ENCODE measurements around the gene NME4.
"Not testable (repeated sequence)": the region's sequence is repeated elsewhere in the genome, so short reads cannot be mapped to it uniquely, and the experiment has no call there.

Gene NME4

DNA sequence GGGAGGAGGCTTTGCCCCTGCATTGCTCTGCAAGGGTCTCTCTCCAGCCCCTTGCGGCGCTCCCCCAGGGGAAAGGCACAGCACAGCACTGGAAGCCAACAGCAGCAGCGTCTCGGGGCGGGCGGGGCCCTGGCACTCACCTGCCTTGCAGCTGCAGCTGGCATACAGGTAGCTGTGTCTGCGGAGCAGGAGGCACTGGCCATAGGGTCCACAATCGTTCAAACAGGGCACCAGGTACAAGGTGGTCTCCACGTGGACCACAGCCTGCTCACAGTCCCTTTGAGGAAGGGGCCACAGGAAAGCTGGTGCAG is 22.4 kb upstream of the NME4 start:
- TF ChIP-seq, protein P1, sequence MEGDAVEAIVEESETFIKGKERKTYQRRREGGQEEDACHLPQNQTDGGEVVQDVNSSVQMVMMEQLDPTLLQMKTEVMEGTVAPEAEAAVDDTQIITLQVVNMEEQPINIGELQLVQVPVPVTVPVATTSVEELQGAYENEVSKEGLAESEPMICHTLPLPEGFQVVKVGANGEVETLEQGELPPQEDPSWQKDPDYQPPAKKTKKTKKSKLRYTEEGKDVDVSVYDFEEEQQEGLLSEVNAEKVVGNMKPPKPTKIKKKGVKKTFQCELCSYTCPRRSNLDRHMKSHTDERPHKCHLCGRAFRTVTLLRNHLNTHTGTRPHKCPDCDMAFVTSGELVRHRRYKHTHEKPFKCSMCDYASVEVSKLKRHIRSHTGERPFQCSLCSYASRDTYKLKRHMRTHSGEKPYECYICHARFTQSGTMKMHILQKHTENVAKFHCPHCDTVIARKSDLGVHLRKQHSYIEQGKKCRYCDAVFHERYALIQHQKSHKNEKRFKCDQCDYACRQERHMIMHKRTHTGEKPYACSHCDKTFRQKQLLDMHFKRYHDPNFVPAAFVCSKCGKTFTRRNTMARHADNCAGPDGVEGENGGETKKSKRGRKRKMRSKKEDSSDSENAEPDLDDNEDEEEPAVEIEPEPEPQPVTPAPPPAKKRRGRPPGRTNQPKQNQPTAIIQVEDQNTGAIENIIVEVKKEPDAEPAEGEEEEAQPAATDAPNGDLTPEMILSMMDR (IDR thresholded peaks at IDR 0.05; ENCODE audit: control insufficient read depth, insufficient read depth, low read depth, low read length, missing control alignments) = no peak
- DNase-seq (ENCODE audit: low read depth) = no peak
- no peak overlapping the region for H3K4me3 ChIP-seq (ENCODE audit: control insufficient read depth, low read depth, low read length)

GRCh38 chr16:375212-375611 is 21.8 kb upstream of the NME4 start:
- TF ChIP-seq, protein P1 (IDR thresholded peaks at IDR 0.05; ENCODE audit: control insufficient read depth, insufficient read depth, low read depth, low read length, missing control alignments) = no peak
- no peak for DNase-seq (ENCODE audit: low read depth)
- H3K4me3 ChIP-seq (ENCODE audit: control insufficient read depth, low read depth, low read length) = no peak overlapping the region

- TF ChIP-seq, protein P1 (IDR thresholded peaks at IDR 0.05; ENCODE audit: control insufficient read depth, insufficient read depth, low read depth, low read length, missing control alignments) = no peak
- H3K4me3 ChIP-seq (ENCODE audit: control insufficient read depth, low read depth, low read length) = no peak overlapping the region
- DNase-seq (ENCODE audit: low read depth) = no peak
Measured at GRCh38 chr16:375927-376816, 20.8 kb upstream of the NME4 start.

DNA sequence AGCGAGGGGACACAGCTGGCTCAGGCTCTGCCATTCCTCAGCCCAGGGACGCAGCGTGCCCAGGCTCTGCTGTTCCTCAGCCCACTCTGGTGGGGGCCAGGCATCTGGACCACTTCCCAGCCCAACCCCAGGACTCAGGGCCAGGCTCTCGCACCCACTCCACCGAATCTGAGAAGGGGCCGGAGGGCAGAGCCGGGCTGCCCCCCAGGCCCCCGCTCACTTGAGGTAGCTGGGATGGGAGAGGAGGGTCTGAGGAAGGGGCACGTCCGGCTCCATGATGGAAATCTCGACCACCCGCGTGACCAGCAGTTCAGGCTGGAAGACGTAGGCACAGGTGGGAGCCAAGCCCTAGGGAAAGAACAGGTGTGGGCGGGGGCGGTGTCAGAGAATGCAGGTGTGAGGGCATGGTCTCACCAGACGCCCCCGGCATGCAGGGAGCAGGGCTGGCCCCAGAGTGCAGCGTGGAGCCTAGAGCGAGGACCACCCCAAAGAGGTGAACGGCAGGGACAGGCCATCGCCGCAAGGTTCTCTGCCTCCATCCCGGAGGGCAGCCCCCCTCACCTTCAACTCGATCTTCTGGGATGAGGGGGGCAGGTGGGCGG is 20.1 kb upstream of the NME4 start:
- no peak overlapping the region for H3K4me3 ChIP-seq (ENCODE audit: control insufficient read depth, low read depth, low read length)
- TF ChIP-seq, protein P1 (IDR thresholded peaks at IDR 0.05; ENCODE audit: control insufficient read depth, insufficient read depth, low read depth, low read length, missing control alignments) = no peak
- no peak for DNase-seq (ENCODE audit: low read depth)

DNA sequence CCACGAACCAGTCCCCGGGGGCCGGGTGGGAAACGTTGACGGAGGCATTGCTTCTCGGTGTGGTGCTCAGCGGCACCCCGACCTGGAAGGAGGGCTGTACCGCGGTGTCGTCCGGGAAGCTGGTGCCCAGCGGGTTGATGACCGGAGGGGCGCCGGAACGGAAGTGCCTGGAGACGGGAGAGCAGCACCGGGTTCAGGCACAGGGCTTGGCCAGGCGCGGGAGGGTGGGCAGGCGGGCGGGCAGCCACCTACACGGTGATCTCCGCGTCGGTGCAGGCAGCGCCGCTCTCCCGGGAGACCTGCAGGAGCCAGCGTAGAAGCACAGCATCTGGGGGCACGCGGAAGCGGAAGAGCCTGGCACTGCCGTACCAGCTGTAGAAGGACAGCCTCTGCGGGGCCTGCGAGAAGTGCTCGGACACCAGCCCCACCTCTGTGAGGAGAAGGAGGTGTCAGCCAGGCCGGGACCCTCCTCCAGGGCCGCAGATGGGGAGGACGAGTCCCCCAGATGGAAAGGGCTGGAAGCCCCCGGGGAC is 19.5 kb upstream of the NME4 start:
- no peak for DNase-seq (ENCODE audit: low read depth)
- TF ChIP-seq, protein P1 (IDR thresholded peaks at IDR 0.05; ENCODE audit: control insufficient read depth, insufficient read depth, low read depth, low read length, missing control alignments) = no peak
- no peak overlapping the region for H3K4me3 ChIP-seq (ENCODE audit: control insufficient read depth, low read depth, low read length)

- DNase-seq (ENCODE audit: low read depth); H3K4me3 ChIP-seq (ENCODE audit: control insufficient read depth, low read depth, low read length): not testable (repeated sequence)
Measured at GRCh38 chr16:378113-378820, 18.7 kb upstream of the NME4 start.

DNA sequence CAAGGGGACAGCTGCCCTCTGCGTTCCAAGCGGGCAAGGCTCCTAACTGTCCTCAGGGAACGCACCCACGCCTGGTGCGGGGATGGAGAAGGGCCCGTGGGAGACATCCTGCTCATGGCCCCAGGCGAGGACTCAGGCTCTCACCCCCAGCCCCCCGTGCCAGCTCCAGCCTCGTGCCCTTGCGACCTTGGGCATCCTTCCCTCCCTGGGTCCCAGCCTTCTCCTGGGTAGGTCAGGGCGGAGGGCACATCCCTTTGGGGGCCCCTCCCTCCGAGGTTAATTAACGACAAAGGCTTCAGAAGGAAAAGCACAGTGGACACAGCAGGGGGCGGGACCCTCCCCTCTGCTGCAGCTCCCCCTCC is 18.2 kb upstream of the NME4 start:
- H3K4me3 ChIP-seq (ENCODE audit: control insufficient read depth, low read depth, low read length) = no peak overlapping the region
- TF ChIP-seq, protein P1 (IDR thresholded peaks at IDR 0.05; ENCODE audit: control insufficient read depth, insufficient read depth, low read depth, low read length, missing control alignments) = no peak
- DNase-seq (ENCODE audit: low read depth) = no peak
